GM12878 (cell line): ENCODE data around the gene SLC66A1. TPM values are rescaled to one million over a fixed set of nuclear protein-coding genes. Genes with fewer than 3 reads are reported as not detected.

ENCODE experiments used
- ATAC-seq: fragments of 200-7000 bp; cut with Tn5 transposase; 3 replicates; pipeline ENCODE4 v1.9.1; 2020; ENCODE audit warnings: mild to moderate bottlenecking, moderate library complexity
- BruUV-seq: library from RNA; stranded (reverse); fragments of 400-500 nt; replicated peaks from 2 replicates; lab custom pipeline; 2021; lab: Mats Ljungman, UMichigan
- CTCF ChIA-PET: fragments of 300-600 bp; sonication (Branson Sonifier 250); formaldehyde crosslinking; extraction: SDS; loops from one replicate; lab custom pipeline; 2021; ENCODE audit warnings: inconsistent platforms; lab: Yijun Ruan, JAX
- POLR2A ChIA-PET: fragments of 350-600 bp; formaldehyde crosslinking; extraction: SDS; loops from one replicate; lab custom pipeline; 2021; ENCODE audit warnings: inconsistent platforms; lab: Charles Lee
- RAD21 ChIA-PET: fragments of 300-600 bp; sonication (Branson Sonifier 250); formaldehyde crosslinking; loops from one replicate; lab custom pipeline; 2023; ENCODE audit warnings: antibody characterized with exemption; ENCODE audit not compliant: unreplicated experiment; lab: Charles Lee
- SMC1A ChIA-PET: fragments of 300-600 bp; sonication (Branson Sonifier 250); formaldehyde crosslinking; loops from one replicate; lab custom pipeline; 2023; ENCODE audit not compliant: unreplicated experiment, uncharacterized antibody; lab: Charles Lee
- DNase-seq: peaks from one replicate; pipeline ENCODE4 v3.0.0-alpha.2; 2011; ENCODE audit warnings: low read depth, low spot score
- FAIRE-seq: peaks from 3 replicates; lab custom pipeline; 2011; peaks lifted over from hg19 to GRCh38; lab: Jason Lieb, UNC
- H2AFZ ChIP-seq: 2 replicates; pipeline ENCODE4 v1.6.0; 2011; ENCODE audit warnings: low read depth, low read length, control low read depth; ENCODE audit not compliant: control insufficient read depth
- H3K27ac ChIP-seq: 2 replicates; pipeline ENCODE4 v1.5.1; 2011; ENCODE audit warnings: control low read depth; ENCODE audit not compliant: control insufficient read depth, insufficient read depth
- H3K27me3 ChIP-seq, 2 experiments: replicated peaks in 1 of 2; 2 replicates each; pipeline versions ENCODE4 v1.6.0 to v1.6.1; 2011; ENCODE audit warnings: low read length in 1 of 2; ENCODE audit not compliant: control insufficient read depth in 2 of 2, insufficient read depth in 2 of 2
- H3K36me3 ChIP-seq, 2 experiments: 2 replicates each; pipeline ENCODE4 v1.5.1; 2011; ENCODE audit warnings: low read length in 1 of 2; ENCODE audit not compliant: control insufficient read depth in 2 of 2, insufficient read depth in 2 of 2
- H3K4me1 ChIP-seq: 2 replicates; pipeline ENCODE4 v1.6.1; 2011; ENCODE audit warnings: mild to moderate bottlenecking, low read length, moderate library complexity, mixed read lengths; ENCODE audit not compliant: control insufficient read depth, insufficient read depth
- H3K4me2 ChIP-seq: 2 replicates; pipeline ENCODE4 v1.6.0; 2011; ENCODE audit warnings: control low read depth; ENCODE audit not compliant: control insufficient read depth, insufficient read depth
- H3K4me3 ChIP-seq: fragments of 200-600 bp; sonication (generic); 2 replicates; pipeline ENCODE4 v1.5.1; 2016
- H3K79me2 ChIP-seq: 2 replicates; pipeline ENCODE4 v1.6.0; 2011; ENCODE audit warnings: low read length; ENCODE audit not compliant: control insufficient read depth, insufficient read depth
- H3K9ac ChIP-seq: 2 replicates; pipeline ENCODE4 v1.8.0; 2011; ENCODE audit warnings: low read length, control low read depth, mixed read lengths; ENCODE audit not compliant: control insufficient read depth, insufficient read depth
- H3K9me3 ChIP-seq: replicated peaks from 3 replicates; pipeline ENCODE4 v1.5.1; 2011; ENCODE audit warnings: mild to moderate bottlenecking, low read length; ENCODE audit not compliant: control insufficient read depth, insufficient read depth
- H4K20me1 ChIP-seq: 2 replicates; pipeline ENCODE4 v1.6.0; 2011; ENCODE audit not compliant: control insufficient read depth, insufficient read depth
- CHD1 ChIP-seq: IDR thresholded peaks from 2 replicates; pipeline ENCODE4 v1.6.1; 2012; ENCODE audit warnings: low read depth, low read length, improper control_type of control experiment
- ELK1 ChIP-seq: IDR thresholded peaks from 2 replicates; pipeline ENCODE4 v1.6.1; 2012; ENCODE audit warnings: low read depth, low read length, improper control_type of control experiment
- HCFC1 ChIP-seq: fragments of 150-350 bp; IDR thresholded peaks from 2 replicates; pipeline ENCODE4 v1.6.1; 2014; ENCODE audit warnings: low read length
- IRF4 ChIP-seq: IDR thresholded peaks from 2 replicates; pipeline ENCODE4 v1.6.1; 2011; ENCODE audit warnings: low read depth, low read length
- MEF2A ChIP-seq: IDR thresholded peaks from 2 replicates; pipeline ENCODE4 v1.6.1; 2011; ENCODE audit warnings: low read depth, mild to moderate bottlenecking, low read length, moderate library complexity; ENCODE audit not compliant: insufficient read depth
- NFYB ChIP-seq: IDR thresholded peaks from 2 replicates; pipeline ENCODE4 v1.6.1; 2011; ENCODE audit warnings: low read depth, mild to moderate bottlenecking, low read length, improper control_type of control experiment, moderate library complexity; ENCODE audit not compliant: insufficient read depth
- WGBS: methylation state at CpG from one replicate; pipeline ENCODE4 v1.1.6; 2016; ENCODE audit warnings: low lambda C conversion rate; ENCODE audit not compliant: insufficient replicate concordance, insufficient coverage; ENCODE audit errors: missing lambda C conversion rate; 5-methylcytosine and 5-hydroxymethylcytosine counted together
- in situ Hi-C: fragments of 300-500 bp; cut with MboI; formaldehyde crosslinking; loops from 9 replicates; pipeline ENCODE4 v1.14.3; 2018; ENCODE audit warnings: mixed read lengths
- intact Hi-C: fragments of 100-400 bp; cut with micrococcal nuclease; formaldehyde crosslinking; loops from one replicate; pipeline ENCODE4 v1.14.2; 2022; ENCODE audit not compliant: unreplicated experiment
- polyA plus RNA-seq, 11 experiments: library from polyadenylated mRNA; depleted of rRNA in 4 of 11; unstranded in 6 of 11; stranded (reverse) in 5 of 11; fragments of >200 nt; fragmentation: Nextera tagmentation in 4 of 11; fragmentation: Illumina TruSeq in 1 of 11; extraction: Ambion mirVana in 4 of 11; extraction: Trizol in 1 of 11; gene quantifications; 1 replicate in 1 of 11; 2 replicates in 10 of 11; pipeline versions ENCODE4 v1.2.1 to v1.2.3, GENCODE V29; 2011 to 2016; ENCODE audit warnings: inconsistent platforms in 2 of 11, missing spikeins in 2 of 11, low read depth in 1 of 11
- total RNA-seq, 4 experiments: library from RNA; depleted of rRNA in 3 of 4; stranded (reverse); fragments of >200 nt in 3 of 4; fragmentation: Illumina TruSeq in 1 of 4; extraction: Trizol in 1 of 4; gene quantifications; 2 replicates each; pipeline versions ENCODE4 v1.2.1 to v1.2.3, GENCODE V29; 2013 to 2021

Gene SLC66A1
- total and polyA plus RNA-seq, 10 of the 15 experiments (the other 5 are each of a cell fraction or from before 2014, with no cell fraction given) = 0.58 to 22.0 (median 10.2) TPM

- in situ Hi-C loops = no loop called here
- Histone ChIP-seq H2AFZ (no peak overlapping the region), H3K9me3 (no peaks in the 10 kb centered on the region), H3K4me2 (no peak overlapping the region), H3K4me3 (no peak overlapping the region), H3K9ac (no peak overlapping the region), H3K79me2 (peaks cover 19% of the 10 kb centered on the region), H4K20me1 (no peaks in the 10 kb centered on the region; the same call in 1 of the 2 replicates), H3K4me1 (peaks cover 24% of the 10 kb centered on the region), H3K36me3 (peaks cover 0 to 6% of the 10 kb centered on the region in 2 experiments; a peak in 2 of 4 replicates), H3K27ac (no peak overlapping the region), H3K27me3 (no peaks in the 10 kb centered on the region)
- BruUV-seq = no TSS peak
- DNase-seq = no peak
- POLR2A ChIA-PET = interaction anchor here (0.5 to 0.6 kb wide), 2 partner anchors 55 to 288 kb away, joined by 3 read pairs; no protein-coding TSS in a partner anchor
- TF ChIP-seq MEF2A = no peak
- no peak for TF ChIP-seq IRF4
- no peak for TF ChIP-seq CHD1
- TF ChIP-seq HCFC1 = no peak
- TF ChIP-seq NFYB = no peak
- TF ChIP-seq ELK1 = no peak
- intact Hi-C loops = loop anchor here (5.0 to 10.0 kb wide), 3 partner anchors 58 to 345 kb away; partner anchors contain the start of genes CAPZB, EMC1 and MRTO4
- CTCF ChIA-PET = interaction anchor here (1.2 kb wide), 1 partner anchor 344 kb away, joined by 5 read pairs; no protein-coding TSS in a partner anchor
- FAIRE-seq = no peak
- 92% methylated on average over 7 of the region's 7 CpGs for WGBS
- RAD21 ChIA-PET = no interaction called here
- no peak for ATAC-seq
- SMC1A ChIA-PET = interaction anchor here (2.3 kb wide), 1 partner anchor 288 kb away, joined by 7 read pairs; a partner anchor contains a TSS
Measured at GRCh38 chr1:19310061-19310460, 2.1 kb upstream of the SLC66A1 start.
